ENCODE measurements around the gene NEDD9. TPM values are rescaled to one million over a fixed set of nuclear protein-coding genes. Genes with fewer than 3 reads are reported as not detected.

NEDD9 gene
- total and polyA plus RNA-seq, 2 of the 4 experiments (the other 2 are of a cell fraction): 7.6 to 16.5 TPM

DNA sequence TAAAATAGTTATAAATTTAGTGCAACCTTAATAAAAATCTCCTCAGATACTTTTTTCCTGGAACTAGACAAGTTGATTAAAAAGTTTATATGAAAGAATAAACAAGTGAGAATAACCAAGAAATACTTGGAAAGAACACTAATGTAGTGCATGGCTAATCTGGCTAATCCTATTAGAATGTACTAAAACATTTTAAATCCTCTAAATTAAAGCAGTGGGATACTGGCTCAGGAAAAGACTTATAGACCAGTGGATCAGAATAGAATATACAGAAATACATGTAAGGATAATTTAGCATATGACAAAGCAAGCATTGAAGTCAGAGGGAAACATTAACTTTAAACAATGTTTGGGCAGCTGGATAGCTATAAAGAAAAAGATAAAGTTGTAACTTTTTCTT lies 79.9 kb downstream of the NEDD9 start:
- POLR2A ChIA-PET (ENCODE audit: unreplicated experiment): no interaction called here
- H3K36me3 ChIP-seq (ENCODE audit: control insufficient read depth, insufficient read depth, low read length): no peaks in the 10 kb centered on the region

More for the DNA sequence above, 79.9 kb downstream of the NEDD9 start:
- H2AK5ac ChIP-seq (ENCODE audit: low read depth, low read length): no peak overlapping the region
- no peaks in the 10 kb centered on the region for H3K9me1 ChIP-seq (ENCODE audit: insufficient read depth, low read length)
- H3K27ac ChIP-seq (ENCODE audit: insufficient read depth, low read length): no peak overlapping the region
- H2BK15ac ChIP-seq (ENCODE audit: low read depth, low read length): no peak overlapping the region
- ATAC-seq (ENCODE audit: low read depth) (no peak), DNase-seq (no peak)
- no peak overlapping the region for H3K9ac ChIP-seq (ENCODE audit: low read depth, low read length)
- H3K4me1 ChIP-seq (ENCODE audit: control insufficient read depth, insufficient read depth, low read length): peaks cover 3% of the 10 kb centered on the region
- H2AK9ac ChIP-seq (replicated peaks; ENCODE audit: low read depth, low read length, poor library complexity): no peak overlapping the region
- dilution Hi-C loops (cut with HindIII; ENCODE audit: low sequenced_read_pairs, unreplicated experiment) (no loop called here), intact Hi-C loops (cut with micrococcal nuclease) (no loop called here), in situ Hi-C loops (cut with MboI; ENCODE audit: low sequenced_read_pairs) (no loop called here)
- no peaks in the 10 kb centered on the region for H3K9me3 ChIP-seq (ENCODE audit: control insufficient read depth, insufficient read depth, low read length)
- H4K91ac ChIP-seq (ENCODE audit: insufficient read depth, low read depth, low read length): no peak overlapping the region
- no peak overlapping the region for H2AFZ ChIP-seq (replicated peaks; ENCODE audit: low read length, poor library complexity)
- no peak overlapping the region for H3K18ac ChIP-seq (ENCODE audit: low read depth, low read length)
- no peak overlapping the region for H3K56ac ChIP-seq (ENCODE audit: extremely low read depth, insufficient read depth, low read length)
- H3K14ac ChIP-seq (replicated peaks; ENCODE audit: low read depth, low read length): no peak overlapping the region
- H2BK20ac ChIP-seq (ENCODE audit: low read depth, low read length): no peak overlapping the region
- no peak overlapping the region for H2BK5ac ChIP-seq (ENCODE audit: low read depth, low read length, poor library complexity, severe bottlenecking)
- TF ChIP-seq CEBPB (IDR thresholded peaks at IDR 0.05; ENCODE audit: low read depth, low read length): no peak
- TF ChIP-seq BHLHE40 (IDR thresholded peaks at IDR 0.05; ENCODE audit: low read depth, low read length): no peak
- TF ChIP-seq FOS (IDR thresholded peaks at IDR 0.05; ENCODE audit: low read depth, low read length): no peak
- TF ChIP-seq MAZ (IDR thresholded peaks at IDR 0.05; ENCODE audit: borderline replicate concordance, low read depth, low read length): no peak
- no peak for TF ChIP-seq MXI1 (IDR thresholded peaks at IDR 0.05; ENCODE audit: borderline replicate concordance, low read depth, low read length)
- no peak for TF ChIP-seq RCOR1 (IDR thresholded peaks at IDR 0.05; ENCODE audit: insufficient replicate concordance, low read length)
- TF ChIP-seq RFX5 (IDR thresholded peaks at IDR 0.05; ENCODE audit: low read depth, low read length): no peak
- no peak for TF ChIP-seq SMC3 (IDR thresholded peaks at IDR 0.05; ENCODE audit: low read depth, low read length)
- TF ChIP-seq, protein P1, sequence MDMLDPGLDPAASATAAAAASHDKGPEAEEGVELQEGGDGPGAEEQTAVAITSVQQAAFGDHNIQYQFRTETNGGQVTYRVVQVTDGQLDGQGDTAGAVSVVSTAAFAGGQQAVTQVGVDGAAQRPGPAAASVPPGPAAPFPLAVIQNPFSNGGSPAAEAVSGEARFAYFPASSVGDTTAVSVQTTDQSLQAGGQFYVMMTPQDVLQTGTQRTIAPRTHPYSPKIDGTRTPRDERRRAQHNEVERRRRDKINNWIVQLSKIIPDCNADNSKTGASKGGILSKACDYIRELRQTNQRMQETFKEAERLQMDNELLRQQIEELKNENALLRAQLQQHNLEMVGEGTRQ (IDR thresholded peaks at IDR 0.05; ENCODE audit: low read depth, low read length): no peak
- TF ChIP-seq, protein P2, sequence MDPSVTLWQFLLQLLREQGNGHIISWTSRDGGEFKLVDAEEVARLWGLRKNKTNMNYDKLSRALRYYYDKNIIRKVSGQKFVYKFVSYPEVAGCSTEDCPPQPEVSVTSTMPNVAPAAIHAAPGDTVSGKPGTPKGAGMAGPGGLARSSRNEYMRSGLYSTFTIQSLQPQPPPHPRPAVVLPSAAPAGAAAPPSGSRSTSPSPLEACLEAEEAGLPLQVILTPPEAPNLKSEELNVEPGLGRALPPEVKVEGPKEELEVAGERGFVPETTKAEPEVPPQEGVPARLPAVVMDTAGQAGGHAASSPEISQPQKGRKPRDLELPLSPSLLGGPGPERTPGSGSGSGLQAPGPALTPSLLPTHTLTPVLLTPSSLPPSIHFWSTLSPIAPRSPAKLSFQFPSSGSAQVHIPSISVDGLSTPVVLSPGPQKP (IDR thresholded peaks at IDR 0.05; ENCODE audit: borderline replicate concordance, low read depth, low read length): no peak
- TF ChIP-seq, protein P3, sequence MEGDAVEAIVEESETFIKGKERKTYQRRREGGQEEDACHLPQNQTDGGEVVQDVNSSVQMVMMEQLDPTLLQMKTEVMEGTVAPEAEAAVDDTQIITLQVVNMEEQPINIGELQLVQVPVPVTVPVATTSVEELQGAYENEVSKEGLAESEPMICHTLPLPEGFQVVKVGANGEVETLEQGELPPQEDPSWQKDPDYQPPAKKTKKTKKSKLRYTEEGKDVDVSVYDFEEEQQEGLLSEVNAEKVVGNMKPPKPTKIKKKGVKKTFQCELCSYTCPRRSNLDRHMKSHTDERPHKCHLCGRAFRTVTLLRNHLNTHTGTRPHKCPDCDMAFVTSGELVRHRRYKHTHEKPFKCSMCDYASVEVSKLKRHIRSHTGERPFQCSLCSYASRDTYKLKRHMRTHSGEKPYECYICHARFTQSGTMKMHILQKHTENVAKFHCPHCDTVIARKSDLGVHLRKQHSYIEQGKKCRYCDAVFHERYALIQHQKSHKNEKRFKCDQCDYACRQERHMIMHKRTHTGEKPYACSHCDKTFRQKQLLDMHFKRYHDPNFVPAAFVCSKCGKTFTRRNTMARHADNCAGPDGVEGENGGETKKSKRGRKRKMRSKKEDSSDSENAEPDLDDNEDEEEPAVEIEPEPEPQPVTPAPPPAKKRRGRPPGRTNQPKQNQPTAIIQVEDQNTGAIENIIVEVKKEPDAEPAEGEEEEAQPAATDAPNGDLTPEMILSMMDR (conservative IDR thresholded peaks at IDR 0.05; ENCODE audit: low read depth, low read length): no peak
- TF ChIP-seq RAD21 (IDR thresholded peaks at IDR 0.05; ENCODE audit: low read length): no peak
- TF ChIP-seq POLR2A (IDR thresholded peaks at IDR 0.05; ENCODE audit: low read depth, low read length): no peak
- no peak for TF ChIP-seq CHD1 (IDR thresholded peaks at IDR 0.05; ENCODE audit: low read depth, low read length)
- no peak for TF ChIP-seq NFE2L2 (IDR thresholded peaks at IDR 0.05; ENCODE audit: low read depth, low read length)
- H3K27me3 ChIP-seq (ENCODE audit: control insufficient read depth, insufficient read depth, low read length): no peaks in the 10 kb centered on the region
- no peak overlapping the region for H3K23ac ChIP-seq (ENCODE audit: low read depth, low read length)
- H3K79me1 ChIP-seq (ENCODE audit: low read depth in 1 of 2, low read length in 2 of 2): no peaks in the 10 kb centered on the region
- H4K20me1 ChIP-seq (ENCODE audit: insufficient read depth, low read length): no peaks in the 10 kb centered on the region
- no peak overlapping the region for H3K4me2 ChIP-seq (ENCODE audit: low read depth, low read length)
- no TSS peak for BruUV-seq (replicated peaks)
- no peak overlapping the region for H3K4me3 ChIP-seq (ENCODE audit: insufficient read depth, low read depth, low read length)
- CTCF ChIA-PET: no interaction called here
- no peak overlapping the region for H4K5ac ChIP-seq (ENCODE audit: low read depth, low read length)
- no peak overlapping the region for H2BK120ac ChIP-seq (ENCODE audit: low read depth, low read length)
- H3K4ac ChIP-seq (ENCODE audit: low read depth, low read length): no peak overlapping the region
- H4K8ac ChIP-seq (ENCODE audit: low read depth in 2 of 2, low read length in 2 of 2): no peak overlapping the region

Data from IMR-90 (cell line).